ENCODE measurements around the gene LMO1.

- TF ChIP-seq CTCF (IDR thresholded peaks at IDR 0.05) (no peak), POLR2AphosphoS5 (IDR thresholded peaks at IDR 0.05) (no peak)
Measured at GRCh38 chr11:8178297-8178696, 85.4 kb downstream of the LMO1 start.

Measured in prostate gland (tissue), 2 donors.